Esophagus mucosa (tissue), 1 donor: ENCODE data around the gene CEP57L1. TPM values are rescaled to one million over a fixed set of nuclear protein-coding genes. Genes with fewer than 3 reads are reported as not detected.
A peak's percentile ranks its signal among the peaks of the same experiment; 100 is the strongest.
"Not testable (repeated sequence)": the region's sequence is repeated elsewhere in the genome, so short reads cannot be mapped to it uniquely, and the experiment has no call there.

ENCODE experiments used
- ATAC-seq: fragments of 200-7000 bp; cut with Tn5 transposase; one replicate; pipeline ENCODE4 v1.9.1; 2020
- total RNA-seq: library from RNA; stranded (reverse); gene quantifications from one replicate; pipeline ENCODE4 v1.2.4, GENCODE V29; 2023
- donor health status: DM: yes; HTN: yes; CAD: no.

The CEP57L1 gene
- total RNA-seq, 1 donor from 2014 or later, result 7.6 TPM

DNA sequence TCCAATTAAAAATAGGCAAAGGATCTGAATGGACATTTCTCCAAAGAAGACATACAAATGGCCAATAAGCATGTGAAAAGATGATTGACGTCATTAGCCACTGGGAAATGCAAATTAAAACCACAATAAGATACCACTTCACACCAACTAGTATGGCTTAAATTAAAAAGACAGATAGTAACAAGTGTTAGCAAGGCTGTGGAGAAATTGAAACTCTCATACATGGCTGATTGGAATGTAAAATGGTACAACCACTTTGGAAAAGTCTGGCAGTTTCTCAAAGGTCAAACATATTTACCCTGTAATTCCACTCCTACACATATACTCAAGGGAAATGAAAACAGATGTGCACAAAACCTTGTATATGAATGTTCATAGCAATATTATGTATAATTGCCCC lies 83.6 kb downstream of the CEP57L1 start:
- no peak for ATAC-seq

DNA sequence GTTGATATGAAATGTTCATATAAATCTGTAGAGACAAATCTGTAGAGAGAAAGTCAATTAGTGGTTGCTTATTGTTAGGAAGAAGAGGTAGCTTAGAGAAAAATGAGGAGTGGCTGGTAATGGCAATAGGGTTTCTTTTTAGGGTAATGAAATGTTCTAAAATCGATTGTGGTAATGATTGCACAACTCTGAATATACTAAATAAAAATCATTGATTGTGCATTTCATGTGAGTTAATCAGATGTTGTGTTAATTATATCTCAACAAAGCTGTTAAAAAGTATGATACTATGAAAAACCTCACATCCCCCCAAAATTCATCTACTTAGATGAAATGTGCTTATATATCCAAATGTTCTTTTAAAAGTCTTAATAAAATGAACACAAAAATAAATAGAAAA lies 84.2 kb downstream of the CEP57L1 start:
- no peak for ATAC-seq

DNA sequence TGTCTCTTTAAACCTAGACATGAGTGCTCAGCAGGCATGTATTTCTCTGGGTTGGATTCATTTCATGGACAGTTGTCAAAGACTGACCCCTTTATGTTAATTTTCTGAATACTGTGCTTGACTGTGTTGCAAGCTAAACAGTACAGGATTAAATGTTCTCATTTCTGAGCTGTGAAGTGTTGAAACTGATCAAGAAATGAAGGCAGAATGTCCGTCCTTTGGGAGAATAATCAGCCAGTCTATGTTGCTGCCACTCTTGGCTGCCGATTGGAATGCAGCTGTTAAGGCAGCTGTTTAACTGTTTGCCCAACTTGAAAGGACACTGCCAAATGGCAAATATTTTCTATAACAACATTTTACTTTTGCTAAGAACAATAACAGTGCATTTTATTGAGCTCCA lies 87.3 kb downstream of the CEP57L1 start:
- no peak for ATAC-seq

DNA sequence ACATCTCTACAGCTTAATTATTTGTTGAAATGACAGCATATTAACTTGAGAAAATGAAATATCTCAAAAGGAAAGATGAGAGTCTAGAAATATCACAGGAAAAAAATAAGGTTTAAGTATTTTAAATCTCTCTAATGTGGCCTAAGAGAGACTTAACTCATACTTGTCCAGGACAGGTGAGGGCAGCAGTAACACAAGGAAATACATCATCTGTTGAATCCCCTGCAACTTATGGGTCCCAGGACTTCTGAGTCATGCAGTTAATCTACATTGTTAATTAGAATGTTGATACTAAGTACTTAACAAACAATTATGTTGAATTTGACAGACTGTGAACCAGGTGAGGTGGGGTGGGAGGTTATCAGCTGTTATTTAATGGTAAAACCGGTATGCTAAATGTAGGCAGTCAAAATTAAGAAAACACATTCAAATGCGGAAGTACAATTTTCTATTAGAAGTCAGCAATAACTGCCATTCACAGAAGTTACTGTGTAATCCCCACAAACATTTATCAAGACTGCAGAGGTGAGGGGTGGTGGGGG lies 87.9 kb downstream of the CEP57L1 start:
- ATAC-seq, result no peak

DNA sequence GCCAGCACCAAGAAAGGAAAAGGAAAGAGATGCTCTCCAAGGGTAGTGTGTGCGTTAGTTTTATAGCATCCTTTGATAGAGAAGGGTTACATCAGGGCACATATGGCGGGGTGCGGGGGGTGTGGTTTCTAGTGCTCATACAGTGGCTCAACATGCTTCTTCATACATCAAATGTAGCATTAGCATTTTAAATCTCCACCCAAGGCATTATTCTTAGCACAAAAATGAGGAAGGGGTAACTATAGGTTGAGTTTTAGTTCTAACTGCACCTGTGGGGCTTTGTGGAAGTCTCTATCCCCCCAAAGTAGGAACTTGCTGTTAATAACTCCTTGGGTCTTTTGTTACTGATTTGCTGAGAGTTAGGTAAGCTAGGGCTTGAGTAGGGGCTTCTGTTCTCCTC lies 89.3 kb downstream of the CEP57L1 start:
- no peak for ATAC-seq

DNA sequence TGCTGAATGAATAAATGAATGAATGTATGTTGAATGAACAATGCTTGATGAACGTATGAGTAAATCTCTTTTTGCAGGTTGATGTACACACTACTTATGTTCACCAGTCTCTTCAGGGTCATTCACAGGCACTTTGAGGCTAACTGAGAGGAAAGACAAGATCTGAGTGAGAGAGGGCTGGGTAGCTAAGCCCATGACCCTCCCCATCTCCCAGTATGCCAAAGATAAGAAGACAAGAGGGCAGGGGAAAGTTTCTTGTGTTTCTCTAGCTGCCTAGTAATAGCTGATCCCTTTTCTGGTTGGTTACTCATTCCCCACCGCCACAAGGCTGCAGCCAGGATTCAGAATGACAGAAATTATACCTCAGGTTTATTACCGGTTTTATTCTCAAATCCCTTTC lies 90.7 kb downstream of the CEP57L1 start:
- ATAC-seq, result no peak

DNA sequence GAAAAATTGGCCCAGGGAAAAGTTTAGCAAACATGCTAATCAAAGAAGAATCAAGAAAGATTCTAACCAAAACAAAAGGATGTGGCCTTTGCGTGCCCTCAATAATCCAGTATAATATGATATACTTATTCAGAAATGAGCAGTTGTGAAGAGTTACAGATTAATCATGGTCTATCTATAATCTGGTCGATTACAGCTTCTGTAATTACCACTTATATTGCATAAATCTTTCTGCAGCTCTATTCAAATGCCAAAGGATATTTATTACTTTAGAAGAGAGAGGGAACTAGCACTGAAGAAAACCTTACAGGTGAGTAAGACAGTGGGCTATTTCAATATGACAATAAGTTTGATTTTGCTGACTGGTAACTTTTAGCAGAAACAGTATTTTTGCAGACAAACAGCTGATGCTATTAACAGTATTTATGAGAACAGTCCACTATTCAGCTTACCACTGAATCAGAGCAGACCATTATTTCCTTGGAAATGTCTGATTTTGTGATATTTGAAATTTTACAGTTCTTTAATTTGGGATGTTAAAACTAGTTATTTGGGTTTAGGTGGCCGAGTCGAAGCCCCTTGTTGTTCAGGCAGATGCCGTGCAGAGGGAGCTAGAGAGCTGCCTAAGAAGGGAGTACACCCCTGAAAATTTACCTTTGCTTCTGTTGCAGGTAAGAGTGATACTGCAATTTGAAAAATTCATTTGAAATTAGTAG lies 92.2 kb downstream of the CEP57L1 start:
- peak; percentile 69 for ATAC-seq

DNA sequence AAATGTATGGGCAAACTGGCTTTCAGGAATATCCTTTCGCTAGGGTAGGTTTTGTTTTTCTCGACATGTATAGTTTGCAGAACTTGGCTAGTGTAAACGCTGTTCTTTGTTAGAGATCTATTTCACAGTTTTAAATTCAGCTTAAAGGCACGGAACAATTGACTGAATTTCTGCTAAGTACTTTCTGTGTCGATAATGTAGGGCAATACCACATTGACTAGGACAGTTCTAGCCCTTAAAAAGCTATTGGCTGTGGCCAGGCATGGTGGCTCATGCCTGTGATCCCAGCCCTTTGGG lies 92.8 kb downstream of the CEP57L1 start:
- no peak for ATAC-seq

DNA sequence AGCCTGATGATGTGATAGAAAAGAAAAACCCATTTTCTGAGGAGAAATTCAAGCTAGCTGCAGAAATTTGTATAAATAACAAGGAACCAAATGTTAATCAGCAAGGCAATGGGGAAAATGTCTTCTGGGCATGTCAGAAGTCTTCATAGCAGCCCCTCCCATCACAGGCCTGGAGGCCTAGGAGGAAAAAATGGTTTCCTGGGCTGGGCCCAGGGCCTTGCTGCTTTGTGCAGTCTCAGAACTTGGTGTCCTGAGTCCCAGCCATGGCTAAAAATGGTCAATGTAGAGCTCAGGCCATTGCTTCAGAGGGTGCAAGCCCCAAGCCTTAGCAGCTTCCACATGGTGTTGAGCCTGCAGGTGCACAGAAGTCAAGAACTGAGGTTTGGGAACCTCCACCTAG lies 96.1 kb downstream of the CEP57L1 start:
- not testable (repeated sequence) for ATAC-seq

DNA sequence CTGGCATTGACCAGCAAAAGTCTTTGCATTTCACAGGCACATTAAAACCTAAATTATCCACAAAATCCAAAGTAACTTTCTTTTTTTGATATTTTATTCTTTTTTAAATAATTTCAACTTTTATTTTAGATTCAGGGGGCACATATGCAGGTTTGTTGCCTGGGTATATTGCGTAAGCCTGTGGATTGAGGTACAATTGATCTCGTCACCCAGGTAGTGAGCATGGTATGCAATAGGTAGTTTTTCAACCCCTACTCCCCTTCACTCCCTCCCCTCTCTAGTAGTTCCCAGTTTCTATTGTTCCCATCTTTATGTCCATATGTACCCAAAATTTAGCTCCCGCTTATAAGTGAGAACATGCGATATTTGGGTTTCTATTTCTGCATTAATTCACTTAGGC lies 97.6 kb downstream of the CEP57L1 start:
- no peak for ATAC-seq

DNA sequence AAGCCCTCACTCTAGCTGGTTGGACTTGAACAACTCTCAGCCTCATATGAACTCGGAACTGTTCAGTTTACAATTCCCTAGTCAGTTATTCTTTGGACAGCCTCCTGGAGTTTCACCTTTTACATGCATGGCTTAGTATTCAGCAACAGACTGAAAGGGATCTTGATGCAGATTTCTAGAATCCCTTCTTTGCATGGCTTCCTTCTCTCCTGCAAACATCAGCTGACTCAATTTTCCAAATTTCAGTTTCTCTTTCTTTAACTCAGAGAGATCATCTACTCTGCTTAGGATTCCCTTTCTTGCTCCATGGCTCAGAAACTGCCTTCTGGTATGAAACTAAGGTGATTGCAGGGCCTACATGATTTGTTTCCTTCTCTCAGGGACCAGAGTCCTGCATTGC lies 99.6 kb downstream of the CEP57L1 start:
- no peak for ATAC-seq

DNA sequence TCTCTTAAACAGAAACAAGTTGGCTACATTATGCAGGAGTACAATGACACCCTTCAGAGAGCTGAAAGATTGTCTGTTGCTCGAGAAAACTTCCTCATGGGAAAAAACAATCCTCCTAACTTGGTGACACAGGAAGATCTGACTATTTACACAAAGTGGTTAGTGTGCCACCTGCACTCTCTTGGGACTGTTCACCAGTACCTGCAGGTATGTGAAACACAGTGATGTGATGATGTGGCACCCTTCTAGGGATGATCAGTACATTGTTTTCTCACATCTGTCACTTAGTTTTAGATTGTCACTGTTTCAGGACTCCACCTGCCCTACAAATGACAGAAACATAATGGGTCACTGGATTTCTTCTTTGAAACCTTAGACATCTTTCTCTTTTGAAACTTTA lies 101.8 kb downstream of the CEP57L1 start:
- ATAC-seq, result no peak

DNA sequence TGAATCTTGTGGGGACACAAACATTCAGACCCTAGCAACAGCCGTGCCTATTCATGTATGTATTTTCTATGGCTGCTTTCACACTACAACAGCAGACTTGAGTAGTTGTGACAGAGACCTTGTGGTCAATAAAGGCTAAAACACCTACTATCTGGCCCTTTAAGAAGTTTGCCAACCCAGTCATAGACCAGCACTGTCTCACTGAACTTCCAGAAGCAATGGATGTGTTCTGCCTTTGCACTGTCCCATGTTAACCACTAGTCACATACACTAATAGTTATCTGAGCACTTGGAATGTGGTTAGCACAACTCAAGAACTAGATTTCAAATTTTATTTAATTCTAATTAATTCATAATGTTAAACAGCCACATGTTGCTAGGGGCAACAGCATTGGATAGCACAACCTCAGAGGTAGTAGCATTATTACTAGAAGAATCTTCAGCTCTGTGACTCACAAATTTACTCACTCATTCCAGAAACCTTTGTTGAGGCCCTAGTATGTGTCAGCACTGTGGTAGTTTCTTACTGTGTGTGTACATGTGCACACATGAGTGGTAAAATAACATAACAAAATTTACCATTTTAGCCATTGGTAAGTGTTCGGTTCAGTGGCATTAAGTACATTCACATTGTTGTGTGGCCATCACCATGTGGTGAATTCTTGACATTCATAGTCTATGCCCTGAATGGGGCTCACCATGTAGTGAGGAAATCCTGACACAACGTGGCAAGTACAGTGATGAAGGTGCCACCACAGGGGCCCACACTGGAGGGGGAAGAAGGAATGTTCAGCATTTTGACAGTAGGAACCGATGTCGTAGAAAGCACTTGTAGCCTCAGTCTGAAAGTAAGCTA lies 107.3 kb downstream of the CEP57L1 start:
- no peak for ATAC-seq

DNA sequence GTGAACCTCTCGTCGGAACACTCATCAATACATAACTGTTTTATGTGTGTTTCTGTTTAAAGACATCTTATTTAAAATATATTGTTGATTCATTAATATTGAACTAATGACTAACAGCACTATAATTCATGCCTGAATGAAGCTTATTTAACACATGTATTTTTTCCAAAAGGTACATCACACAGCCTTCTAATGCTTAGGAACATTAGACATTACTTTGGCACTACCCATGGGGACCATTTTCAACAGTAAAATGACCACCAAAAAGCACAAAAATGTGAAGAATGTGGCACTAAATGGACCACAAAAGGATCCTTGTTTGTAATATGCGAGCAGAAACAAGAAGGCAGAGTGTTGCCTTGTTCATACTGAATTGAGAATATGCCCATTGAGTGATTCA lies 109.2 kb downstream of the CEP57L1 start:
- ATAC-seq, result no peak

DNA sequence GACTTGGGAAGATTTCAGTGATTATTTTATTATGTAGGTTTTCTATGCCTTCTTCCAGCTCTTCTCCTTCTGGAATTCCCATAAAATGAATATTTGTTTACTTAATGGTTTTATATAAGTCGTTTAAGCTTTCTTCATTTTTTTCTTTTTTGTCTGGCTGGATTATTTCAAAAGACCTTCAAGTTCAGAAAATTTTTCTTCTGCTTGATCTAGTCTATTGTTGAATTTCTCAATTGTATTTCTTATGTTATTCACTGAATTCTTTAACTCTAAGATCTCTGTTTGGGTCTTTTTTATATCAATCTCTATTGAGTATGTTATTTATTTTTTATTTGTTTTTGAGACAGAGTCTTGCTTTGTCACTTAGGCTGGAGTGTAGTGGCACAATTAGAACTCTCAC lies 117.4 kb downstream of the CEP57L1 start:
- ATAC-seq, result no peak

Other genes starting within 250 kb of the CEP57L1 start
- gene ARMC2, start 247.1 kb upstream of the CEP57L1 start, total RNA-seq, result 2.0 TPM
- gene SESN1, start 661 bp upstream of the CEP57L1 start, total RNA-seq, result 8.2 TPM